AG04450 (cell line): Measurements from ENCODE around the gene CYS1. TPM values are rescaled to one million over a fixed set of nuclear protein-coding genes. Genes with fewer than 3 reads are reported as not detected.

Source experiments
- CTCF ChIA-PET: fragments of 300-600, 350-600 bp; formaldehyde crosslinking; extraction: SDS; loops from one replicate; lab custom pipeline; 2022; ENCODE audit warnings: antibody characterized with exemption, inconsistent platforms; lab: Charles Lee
- POLR2A ChIA-PET: fragments of 350-600 bp; formaldehyde crosslinking; extraction: SDS; loops from one replicate; lab custom pipeline; 2021; ENCODE audit warnings: antibody characterized with exemption, inconsistent platforms; lab: Yijun Ruan, JAX
- DNase-seq: peaks from one replicate; pipeline ENCODE4 v3.0.0-alpha.2; 2011; ENCODE audit warnings: low read depth, low spot score
- H3K27ac ChIP-seq: one replicate; pipeline ENCODE4 v1.5.1; 2012; ENCODE audit warnings: low read depth, low read length, control low read depth
- H3K27me3 ChIP-seq: one replicate; pipeline ENCODE4 v1.6.0; 2012; ENCODE audit warnings: low read length; ENCODE audit not compliant: control insufficient read depth, insufficient read depth
- H3K4me3 ChIP-seq: 2 replicates; pipeline ENCODE4 v1.5.1; 2011; ENCODE audit warnings: mild to moderate bottlenecking, low read depth, low read length, control low read depth
- H3K9me3 ChIP-seq: 2 replicates; pipeline ENCODE4 v1.5.1; 2012; ENCODE audit warnings: low read length; ENCODE audit not compliant: control insufficient read depth, insufficient read depth
- polyA plus RNA-seq: library from polyadenylated mRNA; depleted of rRNA; stranded (reverse); fragments of >200 nt; gene quantifications from 2 replicates; pipeline ENCODE4 v1.2.3, GENCODE V29; 2011
- TF ChIP-seq, protein P1 (sequence below): IDR thresholded peaks from 2 replicates; pipeline ENCODE4 v1.5.1; 2011; ENCODE audit warnings: low read depth, low read length, control low read depth, inconsistent platforms

CYS1 gene
- polyA plus RNA-seq, 1 experiment = 0.12 TPM

DNA sequence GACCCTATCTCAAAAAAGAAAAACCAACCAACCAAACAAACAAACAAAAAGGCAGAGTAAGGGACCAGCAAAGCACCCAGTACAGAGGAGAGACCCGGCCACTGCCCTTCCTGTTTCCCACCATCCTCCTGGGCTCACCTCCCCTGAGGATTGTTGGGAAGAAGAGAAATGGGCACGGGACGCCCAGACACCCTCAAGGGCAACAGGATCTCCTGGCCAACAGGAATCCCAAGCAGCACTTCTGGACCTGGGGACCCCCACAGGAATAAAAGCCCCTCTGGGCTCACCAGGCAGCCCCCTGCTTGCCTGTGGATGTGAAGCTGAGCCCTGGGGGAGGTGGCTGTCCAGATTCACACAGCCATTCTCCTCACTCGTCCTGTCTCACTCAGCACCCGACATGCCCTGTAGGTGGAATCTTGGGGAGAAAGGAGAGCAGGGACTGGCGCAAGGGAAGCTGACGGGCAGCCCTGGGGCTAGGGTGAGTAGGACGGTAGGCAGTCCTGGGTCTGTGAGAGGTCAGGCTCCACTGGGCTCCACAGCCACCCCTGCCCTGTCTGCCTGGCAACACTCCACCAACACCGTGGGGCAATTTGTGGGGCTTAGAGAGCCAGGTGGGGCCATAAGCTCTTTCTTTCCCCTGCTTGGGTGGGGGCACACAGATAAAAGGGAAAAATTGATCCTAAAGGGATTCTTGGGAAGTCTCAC is 18.8 kb downstream of the CYS1 start:
- no peak overlapping the region for H3K27ac ChIP-seq
- DNase-seq = no peak
- peaks cover 15% of the 10 kb centered on the region for H3K27me3 ChIP-seq
- TF ChIP-seq, protein P1, sequence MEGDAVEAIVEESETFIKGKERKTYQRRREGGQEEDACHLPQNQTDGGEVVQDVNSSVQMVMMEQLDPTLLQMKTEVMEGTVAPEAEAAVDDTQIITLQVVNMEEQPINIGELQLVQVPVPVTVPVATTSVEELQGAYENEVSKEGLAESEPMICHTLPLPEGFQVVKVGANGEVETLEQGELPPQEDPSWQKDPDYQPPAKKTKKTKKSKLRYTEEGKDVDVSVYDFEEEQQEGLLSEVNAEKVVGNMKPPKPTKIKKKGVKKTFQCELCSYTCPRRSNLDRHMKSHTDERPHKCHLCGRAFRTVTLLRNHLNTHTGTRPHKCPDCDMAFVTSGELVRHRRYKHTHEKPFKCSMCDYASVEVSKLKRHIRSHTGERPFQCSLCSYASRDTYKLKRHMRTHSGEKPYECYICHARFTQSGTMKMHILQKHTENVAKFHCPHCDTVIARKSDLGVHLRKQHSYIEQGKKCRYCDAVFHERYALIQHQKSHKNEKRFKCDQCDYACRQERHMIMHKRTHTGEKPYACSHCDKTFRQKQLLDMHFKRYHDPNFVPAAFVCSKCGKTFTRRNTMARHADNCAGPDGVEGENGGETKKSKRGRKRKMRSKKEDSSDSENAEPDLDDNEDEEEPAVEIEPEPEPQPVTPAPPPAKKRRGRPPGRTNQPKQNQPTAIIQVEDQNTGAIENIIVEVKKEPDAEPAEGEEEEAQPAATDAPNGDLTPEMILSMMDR = no peak
- ChIA-PET POLR2A (interaction anchor here (0.6 kb wide), 1 partner anchor 404 kb away, joined by 4 read pairs; no protein-coding TSS in a partner anchor), CTCF (interaction anchor here (0.6 to 1.9 kb wide), 3 partner anchors 10 to 772 kb away, joined by 4 to 17 read pairs (median 7); no protein-coding TSS in a partner anchor)
- no peak overlapping the region for H3K4me3 ChIP-seq
- no peaks in the 10 kb centered on the region; the same call in 1 of the 2 replicates for H3K9me3 ChIP-seq

DNA sequence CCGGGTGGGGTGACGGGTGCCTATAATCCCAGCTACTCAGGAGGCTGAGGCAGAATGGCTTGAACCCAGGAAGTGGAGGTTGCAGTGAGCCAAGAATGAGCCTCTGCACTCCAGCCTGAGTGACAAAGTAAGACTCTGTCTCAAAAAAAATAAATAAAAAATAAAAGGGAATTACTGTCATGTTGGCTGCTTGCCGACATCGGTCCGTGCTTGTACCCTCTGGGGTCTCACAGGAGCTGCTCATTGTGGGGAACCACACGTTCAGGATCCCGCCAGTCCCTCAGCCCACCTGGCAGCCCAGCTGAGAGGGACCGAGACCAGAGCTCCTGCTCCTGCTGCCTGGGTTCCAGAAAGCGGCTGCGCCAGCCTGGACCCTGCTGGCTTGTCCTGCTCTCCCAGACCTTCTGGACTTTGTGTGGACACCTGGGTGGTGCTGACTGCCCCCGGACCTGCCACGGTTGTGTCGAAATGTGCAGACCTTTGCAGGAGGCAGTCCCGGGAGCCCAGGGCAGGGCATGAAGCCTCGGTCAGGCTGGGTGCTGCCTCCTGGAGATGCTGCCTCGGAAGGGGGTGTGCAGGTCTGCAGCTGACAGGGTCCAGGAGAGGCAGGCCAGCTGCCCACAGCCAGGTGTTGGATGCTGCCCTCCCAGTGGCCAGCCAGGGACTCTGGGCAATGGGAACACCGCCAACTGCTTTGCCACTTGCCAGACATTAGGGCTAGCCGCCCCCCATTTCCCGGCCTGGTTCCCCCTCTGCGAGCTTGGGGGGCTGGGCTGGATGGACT is 20.5 kb downstream of the CYS1 start:
- CTCF ChIA-PET = interaction anchor here (1.0 to 1.9 kb wide), 5 partner anchors 11 to 375 kb away, joined by 3 to 17 read pairs (median 5); no protein-coding TSS in a partner anchor
- TF ChIP-seq, protein P1 = no peak
- Histone ChIP-seq H3K27ac (no peak overlapping the region), H3K4me3 (no peak overlapping the region), H3K9me3 (no peaks in the 10 kb centered on the region; the same call in 1 of the 2 replicates), H3K27me3 (peaks cover 9% of the 10 kb centered on the region)
- DNase-seq = no peak
- POLR2A ChIA-PET = no interaction called here

DNA sequence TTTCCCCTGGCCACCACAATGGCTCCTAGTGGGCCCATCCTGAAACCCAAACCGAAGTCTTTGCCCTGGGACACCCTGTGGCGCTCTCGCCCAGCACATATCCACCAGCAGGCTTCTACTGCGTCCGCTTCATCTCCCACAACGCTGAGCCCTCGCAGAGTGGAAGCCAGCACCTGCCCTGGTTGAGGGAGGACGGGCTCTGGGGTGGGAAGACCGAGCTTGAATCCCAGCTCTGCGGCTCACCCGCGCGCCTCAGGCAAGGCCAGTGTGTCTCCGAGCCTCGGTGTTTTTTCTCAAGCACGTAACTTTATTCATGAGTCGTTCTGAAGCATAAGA is 21.2 kb downstream of the CYS1 start:
- H3K27me3 ChIP-seq = peaks cover 9% of the 10 kb centered on the region
- DNase-seq = no peak
- H3K9me3 ChIP-seq = no peaks in the 10 kb centered on the region; the same call in 1 of the 2 replicates
- CTCF ChIA-PET = interaction anchor here (1.0 to 1.8 kb wide), 4 partner anchors 10 to 245 kb away, joined by 3 to 6 read pairs (median 4); no protein-coding TSS in a partner anchor
- no peak overlapping the region for H3K4me3 ChIP-seq
- POLR2A ChIA-PET = no interaction called here
- TF ChIP-seq, protein P1 = no peak
- H3K27ac ChIP-seq = no peak overlapping the region

DNA sequence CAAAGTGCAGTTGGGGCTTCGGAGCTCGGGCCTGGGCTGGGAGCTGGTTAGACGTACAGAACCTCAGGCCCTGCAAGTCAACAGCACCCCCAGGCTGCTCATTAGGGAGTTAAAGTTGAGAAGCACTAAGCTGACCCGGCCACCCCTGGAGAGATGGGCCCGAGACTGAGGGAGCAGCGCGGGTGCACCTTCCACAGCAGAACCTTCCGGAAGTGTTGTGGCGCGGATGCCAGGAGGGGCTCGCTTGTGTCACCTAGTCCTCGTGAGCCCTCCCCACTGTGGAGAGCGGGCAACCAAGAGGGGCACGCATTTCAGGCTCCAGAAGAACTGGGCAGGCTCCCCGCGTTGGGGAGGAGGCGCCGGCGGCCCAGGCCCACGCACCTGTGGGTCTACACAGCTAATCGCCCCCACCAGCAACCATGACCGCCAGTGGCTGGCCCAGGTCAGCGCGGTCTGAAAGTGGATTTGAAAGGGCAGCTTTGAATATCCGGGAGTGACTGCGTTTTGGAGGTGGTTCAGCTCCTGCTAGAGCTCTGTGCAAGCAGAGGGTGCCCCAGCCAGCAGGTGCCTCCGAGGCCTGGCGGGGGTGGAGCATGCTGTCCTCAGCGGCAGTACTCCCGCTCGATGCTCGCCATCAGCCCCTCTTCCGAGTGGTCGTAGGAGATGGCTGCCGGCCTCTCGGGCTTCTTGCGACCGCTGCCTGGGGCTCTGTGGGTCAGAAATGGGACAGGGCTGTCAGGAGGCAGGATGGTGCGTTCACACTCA is 21.8 kb downstream of the CYS1 start:
- TF ChIP-seq, protein P1 = no peak
- CTCF ChIA-PET = interaction anchor here (1.0 to 2.1 kb wide), 5 partner anchors 10 to 376 kb away, joined by 3 to 17 read pairs (median 7); no protein-coding TSS in a partner anchor
- POLR2A ChIA-PET = interaction anchor here (1.5 to 1.9 kb wide), 2 partner anchors 215 to 390 kb away, joined by 3 to 4 read pairs; partner anchors contain the start of genes ODC1 and TAF1B
- H3K27ac ChIP-seq = no peak overlapping the region
- no peak overlapping the region for H3K4me3 ChIP-seq
- no peaks in the 10 kb centered on the region; the same call in 1 of the 2 replicates for H3K9me3 ChIP-seq
- peaks cover 9% of the 10 kb centered on the region for H3K27me3 ChIP-seq
- DNase-seq = no peak
